ENCODE data around the gene ZKSCAN1. TPM values are rescaled to one million over a fixed set of nuclear protein-coding genes. Genes with fewer than 3 reads are reported as not detected.

ZKSCAN1 gene
- total RNA-seq, 4 donors from 2014 or later: 31.6 to 35.5 (median 31.7) TPM

DNA sequence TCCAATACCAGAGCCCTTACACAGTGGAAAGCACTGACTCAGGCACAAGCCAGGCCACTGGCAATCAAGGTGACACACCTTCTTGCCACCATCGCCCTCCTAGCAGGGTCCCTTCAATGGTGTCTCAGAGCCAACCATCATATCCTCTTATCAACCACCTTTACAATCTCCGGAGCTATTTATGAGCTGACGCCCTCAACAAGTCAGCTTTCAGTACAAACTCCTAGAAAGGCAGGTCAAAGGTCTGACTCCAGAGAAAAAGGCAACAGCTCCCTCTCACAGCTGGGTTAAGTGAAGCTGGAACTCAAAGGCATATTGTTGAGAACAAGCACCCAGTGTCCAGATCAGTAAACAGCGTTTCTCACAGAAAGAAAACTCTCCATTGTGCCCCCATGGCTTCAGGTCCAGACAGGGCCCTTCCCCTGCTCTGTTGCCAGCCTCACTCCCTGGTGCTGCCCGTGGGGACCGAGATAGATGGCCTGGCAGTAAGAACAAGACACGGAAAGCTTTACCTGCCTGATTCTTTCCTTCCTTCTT, 63.7 kb downstream of the ZKSCAN1 start:
- Histone ChIP-seq H3K36me3 (peaks cover 0 to 61% of the 10 kb centered on the region in 2 donors), H3K27me3 (no peaks in the 10 kb centered on the region), H3K27ac (no peak overlapping the region), H3K4me1 (peaks cover 0 to 47% (median 22%) of the 10 kb centered on the region in 3 donors), H3K9me3 (no peaks in the 10 kb centered on the region), H3K4me3 (no peak overlapping the region)
- no peak for ATAC-seq
- WGBS, 2 donors (ENCODE audit: low coverage in 1 of 2): 53 to 70% methylated on average over 2 to 7 of the region's 7 CpGs
- no peak for TF ChIP-seq POLR2AphosphoS5 (IDR thresholded peaks at IDR 0.05)
- TF ChIP-seq, protein P1, sequence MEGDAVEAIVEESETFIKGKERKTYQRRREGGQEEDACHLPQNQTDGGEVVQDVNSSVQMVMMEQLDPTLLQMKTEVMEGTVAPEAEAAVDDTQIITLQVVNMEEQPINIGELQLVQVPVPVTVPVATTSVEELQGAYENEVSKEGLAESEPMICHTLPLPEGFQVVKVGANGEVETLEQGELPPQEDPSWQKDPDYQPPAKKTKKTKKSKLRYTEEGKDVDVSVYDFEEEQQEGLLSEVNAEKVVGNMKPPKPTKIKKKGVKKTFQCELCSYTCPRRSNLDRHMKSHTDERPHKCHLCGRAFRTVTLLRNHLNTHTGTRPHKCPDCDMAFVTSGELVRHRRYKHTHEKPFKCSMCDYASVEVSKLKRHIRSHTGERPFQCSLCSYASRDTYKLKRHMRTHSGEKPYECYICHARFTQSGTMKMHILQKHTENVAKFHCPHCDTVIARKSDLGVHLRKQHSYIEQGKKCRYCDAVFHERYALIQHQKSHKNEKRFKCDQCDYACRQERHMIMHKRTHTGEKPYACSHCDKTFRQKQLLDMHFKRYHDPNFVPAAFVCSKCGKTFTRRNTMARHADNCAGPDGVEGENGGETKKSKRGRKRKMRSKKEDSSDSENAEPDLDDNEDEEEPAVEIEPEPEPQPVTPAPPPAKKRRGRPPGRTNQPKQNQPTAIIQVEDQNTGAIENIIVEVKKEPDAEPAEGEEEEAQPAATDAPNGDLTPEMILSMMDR (IDR thresholded peaks at IDR 0.05): no peak

DNA sequence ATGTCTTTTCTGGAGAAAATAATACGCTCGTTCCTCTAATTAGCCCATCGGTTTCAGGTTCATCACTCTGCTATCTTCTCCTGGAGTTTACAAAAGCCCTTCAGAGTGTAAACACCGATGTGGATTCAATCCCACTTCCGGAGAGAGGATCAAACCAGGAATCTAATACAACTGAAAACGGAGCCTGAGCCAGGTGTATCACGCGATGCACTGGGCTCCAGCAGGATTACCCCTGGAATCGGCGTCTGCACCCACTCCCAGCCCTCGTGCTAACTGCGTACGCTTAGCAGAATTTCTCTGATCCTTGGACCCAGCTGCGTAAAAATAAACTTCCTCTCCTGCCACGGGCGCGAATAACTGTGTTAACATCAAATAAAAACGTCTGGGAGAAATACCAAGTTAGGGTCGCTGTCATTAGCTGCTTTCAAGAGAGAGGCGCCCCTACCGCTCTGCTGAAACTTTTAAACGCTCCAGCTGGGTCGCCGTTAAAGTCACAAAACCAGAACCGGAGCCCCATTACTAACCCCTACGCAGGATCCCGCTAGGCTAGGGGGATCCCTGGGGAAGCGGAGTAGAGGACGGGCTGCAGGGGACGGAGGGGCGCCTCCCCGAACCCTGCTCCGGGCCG, 65.6 kb downstream of the ZKSCAN1 start:
- 0 to 1% methylated on average over 5 to 10 of the region's 34 CpGs for WGBS, 2 donors (ENCODE audit: low coverage in 1 of 2)
- no peaks in the 10 kb centered on the region for H3K9me3 ChIP-seq
- no peak for ATAC-seq

DNA sequence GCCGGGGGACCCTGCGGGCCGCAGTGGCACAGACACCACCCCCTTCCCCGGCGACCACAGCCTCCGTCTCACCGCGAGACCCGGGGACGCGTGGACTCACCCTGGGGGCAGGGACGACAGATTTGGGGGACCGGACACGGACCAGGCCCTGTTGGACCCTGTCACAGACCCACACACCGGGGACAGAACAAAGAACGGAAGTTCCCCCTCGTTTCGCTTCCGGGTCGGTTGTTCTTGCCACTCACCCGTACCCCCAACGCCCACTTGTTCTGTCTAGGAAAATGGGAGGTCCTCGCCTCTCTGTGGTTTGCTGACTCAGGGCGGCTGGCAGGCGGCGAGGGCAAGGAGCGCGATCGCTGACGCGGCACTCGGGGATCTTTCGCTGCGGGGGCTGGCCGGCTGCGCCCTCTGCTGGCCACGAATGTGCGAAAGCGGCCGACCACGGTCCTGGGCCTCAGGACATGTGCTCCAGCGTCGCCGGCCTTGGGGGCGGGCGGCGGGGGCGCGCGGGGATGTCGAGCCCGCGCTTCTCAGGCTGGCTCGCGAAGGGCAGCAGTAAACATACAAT, 66.2 kb downstream of the ZKSCAN1 start, which contains the start of gene ZNF3:
Gene ZNF3 (minus strand): TSS at position 189 of the 568 bp plus-strand sequence. CDS start 4,366 bp downstream, outside the sequence.
- H3K9me3 ChIP-seq: no peaks in the 10 kb centered on the region
- no peaks in the 10 kb centered on the region for H3K27me3 ChIP-seq
- TF ChIP-seq, protein P1 (IDR thresholded peaks at IDR 0.05): peak in 3 of 4 experiments; percentile 96
- TF ChIP-seq POLR2A (IDR thresholded peaks at IDR 0.05) (peak; percentile 46 to 70), EP300 (IDR thresholded peaks at IDR 0.05) (no peak), POLR2AphosphoS5 (IDR thresholded peaks at IDR 0.05) (peak; percentile 86)
- peaks cover 0 to 47% (median 22%) of the 10 kb centered on the region in 3 donors for H3K4me1 ChIP-seq
- peak; percentile 100 for ATAC-seq
- no CpG with 5 or more reads among the region's 55 CpGs for WGBS, 2 donors (ENCODE audit: low coverage in 1 of 2)
- peaks cover 0 to 36% of the 10 kb centered on the region in 2 donors for H3K36me3 ChIP-seq
- H3K4me3 ChIP-seq: peak within 1 kb of the TSS; percentile 59 to 76
- peak within 1 kb of the TSS; percentile 41 to 90 (median 86) for H3K27ac ChIP-seq

More for the DNA sequence above, 65.6 kb downstream of the ZKSCAN1 start:
- Histone ChIP-seq H3K27ac (peak overlapping the region; percentile 41 to 90 (median 86)), H3K36me3 (peaks cover 0 to 42% of the 10 kb centered on the region in 2 donors), H3K4me1 (peaks cover 0 to 47% (median 22%) of the 10 kb centered on the region in 3 donors), H3K27me3 (no peaks in the 10 kb centered on the region), H3K4me3 (peak overlapping the region; percentile 59 to 76)
- no peak for TF ChIP-seq POLR2A (IDR thresholded peaks at IDR 0.05)
- TF ChIP-seq POLR2AphosphoS5 (IDR thresholded peaks at IDR 0.05): no peak
- TF ChIP-seq EP300 (IDR thresholded peaks at IDR 0.05): no peak
- TF ChIP-seq, protein P1 (IDR thresholded peaks at IDR 0.05): no peak

DNA sequence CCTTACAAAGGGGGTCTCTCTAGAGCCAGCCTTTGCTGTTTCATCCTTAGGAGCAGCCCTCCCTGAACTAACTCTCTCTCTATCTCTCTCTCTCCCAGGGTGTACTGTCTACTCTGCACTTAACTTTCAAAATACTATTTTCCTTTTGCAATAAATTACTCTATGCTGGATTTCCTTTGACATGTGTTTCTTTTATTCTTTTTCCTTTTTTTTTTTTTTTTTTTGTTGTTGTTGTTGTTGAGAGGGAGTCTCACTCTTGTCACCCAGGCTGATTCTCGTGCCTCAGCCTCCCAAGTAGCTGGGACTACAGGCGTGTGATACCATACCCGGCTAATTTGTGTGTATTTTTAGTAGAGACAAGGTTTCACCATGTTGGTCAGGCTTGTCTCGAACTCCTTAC, 67.6 kb downstream of the ZKSCAN1 start:
- 55% methylated on average over 4 of the region's 4 CpGs; no CpG with 5 or more reads in 1 of the 2 donors for WGBS, 2 donors (ENCODE audit: low coverage in 1 of 2)
- Histone ChIP-seq H3K9me3 (no peaks in the 10 kb centered on the region), H3K36me3 (peaks cover 0 to 23% of the 10 kb centered on the region in 2 donors), H3K4me3 (no peak overlapping the region), H3K27ac (peak overlapping the region in 3 of 4 donors; percentile 84 to 90 (median 88)), H3K27me3 (no peaks in the 10 kb centered on the region), H3K4me1 (peaks cover 0 to 46% (median 26%) of the 10 kb centered on the region in 3 donors)
- no peak for TF ChIP-seq POLR2AphosphoS5 (IDR thresholded peaks at IDR 0.05)
- TF ChIP-seq EP300 (IDR thresholded peaks at IDR 0.05): no peak
- TF ChIP-seq, protein P1 (IDR thresholded peaks at IDR 0.05): no peak
- TF ChIP-seq POLR2A (IDR thresholded peaks at IDR 0.05): no peak
- no peak for ATAC-seq

Measured in gastroesophageal sphincter (tissue), 4 donors.